Measurements from ENCODE around the gene MOK. TPM values are rescaled to one million over a fixed set of nuclear protein-coding genes. Genes with fewer than 3 reads are reported as not detected.

The MOK gene
- total RNA-seq: 10 to 100 TPM; 39.3 to 89.5 TPM

GRCh38 chr14:102304611-102305506 lies at the start of gene MOK:
Gene MOK (minus strand): TSS chr14:102305164. CDS start chr14:102304968, 196 bp downstream.

GRCh38 chr14:102319351-102320032 lies 14.5 kb upstream of the MOK start, which contains the start of gene ZNF839:
Gene ZNF839 (plus strand): TSS chr14:102319746. CDS start chr14:102319766, 20 bp downstream.

Other genes starting within 250 kb of the MOK start
- 100 to 1,000 TPM; 365 to 595 TPM for gene HSP90AA1, start 218.1 kb downstream of the MOK start, total RNA-seq
- 10 to 100 TPM; 13.8 to 15.7 TPM for gene WDR20, start 165.3 kb downstream of the MOK start, total RNA-seq
- gene ZNF839, start 14.6 kb upstream of the MOK start, total RNA-seq: 10 to 100 TPM; 10.7 to 13.4 TPM
- gene CINP, start 57.7 kb upstream of the MOK start, total RNA-seq: 10 to 100 TPM; 49.2 to 76.9 TPM
- gene TECPR2, start 57.8 kb upstream of the MOK start, total RNA-seq: 10 to 100 TPM; 25.0 to 59.2 TPM
- gene ANKRD9, start 204.6 kb upstream of the MOK start, total RNA-seq: 100 to 1,000 TPM in 1 of 2 donors, 10 to 100 TPM in 1; 99.8 to 106 TPM